Measurements from ENCODE around the gene DNAJC18. TPM values are rescaled to one million over a fixed set of nuclear protein-coding genes. Genes with fewer than 3 reads are reported as not detected.
A peak's percentile ranks its signal among the peaks of the same experiment; 100 is the strongest.

DNAJC18 gene
- total and polyA plus RNA-seq, 12 donors: 4.9 to 16.2 (median 8.8) TPM

- no peak for TF ChIP-seq CTCF (IDR thresholded peaks at IDR 0.05)
- TF ChIP-seq POLR2A (IDR thresholded peaks at IDR 0.05): no peak
- H3K36me3 ChIP-seq (replicated peaks in 1 of 2): no peaks in the 10 kb centered on the region
- H3K9me3 ChIP-seq (replicated peaks in 1 of 3): no peaks in the 10 kb centered on the region
- no peak overlapping the region for H3K4me3 ChIP-seq
- H3K27ac ChIP-seq: no peak overlapping the region
- intact Hi-C loops (cut with DNase I): no loop called here
- WGBS, 4 donors: 92 to 94% (median 93%) methylated on average over 8 to 10 of the region's 10 CpGs
- DNase-seq: no peak
- H3K27me3 ChIP-seq: no peaks in the 10 kb centered on the region
- peaks cover 4 to 14% of the 10 kb centered on the region in 2 donors for H3K4me1 ChIP-seq (replicated peaks in 1 of 2)
Observed at GRCh38 chr5:139401546-139401945, 37.8 kb downstream of the DNAJC18 start.

DNA sequence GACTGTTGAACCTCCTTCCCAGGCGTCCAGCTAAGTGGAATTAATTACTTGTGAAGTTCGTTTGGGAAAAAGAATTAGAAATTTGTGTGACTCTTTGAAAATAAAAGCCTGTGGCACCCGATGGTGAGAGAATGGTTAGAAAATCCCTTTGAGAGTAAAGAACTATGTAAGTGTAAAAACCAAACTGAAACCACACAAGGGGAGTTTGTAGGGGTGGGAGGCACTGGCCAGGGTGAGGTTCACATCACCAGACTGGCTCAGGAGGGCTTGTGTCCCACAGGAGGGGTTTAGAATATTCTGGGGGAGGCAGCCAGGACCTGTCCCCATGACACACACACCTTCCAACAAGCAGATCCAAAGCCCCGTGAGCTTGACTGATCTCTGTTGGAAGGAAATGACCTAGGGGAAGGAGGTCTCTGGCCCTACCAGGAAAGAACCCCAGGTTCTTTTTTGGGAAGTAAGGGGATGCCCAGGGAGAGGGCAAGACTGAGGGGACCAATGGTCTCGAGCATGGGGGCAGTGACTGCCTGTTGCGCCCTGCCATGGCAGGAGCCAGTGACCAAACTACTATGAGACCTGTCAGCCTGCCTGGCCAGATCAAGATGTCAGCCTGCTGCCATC is 39.7 kb downstream of the DNAJC18 start:
- Histone ChIP-seq H3K36me3 (replicated peaks in 1 of 2) (no peaks in the 10 kb centered on the region), H3K27me3 (no peaks in the 10 kb centered on the region), H3K9me3 (replicated peaks in 1 of 3) (no peaks in the 10 kb centered on the region), H3K4me1 (replicated peaks in 1 of 2) (peaks cover 11 to 27% of the 10 kb centered on the region in 2 donors), H3K27ac (no peak overlapping the region), H3K4me3 (no peak overlapping the region)
- intact Hi-C loops (cut with DNase I): no loop called here
- no peak for TF ChIP-seq POLR2A (IDR thresholded peaks at IDR 0.05)
- no peak for TF ChIP-seq CTCF (IDR thresholded peaks at IDR 0.05)
- 83 to 91% (median 87%) methylated on average over 6 of the region's 6 CpGs for WGBS, 4 donors
- DNase-seq: no peak

GRCh38 chr5:139397921-139398320 is 41.4 kb downstream of the DNAJC18 start:
- DNase-seq: no peak
- H3K36me3 ChIP-seq (replicated peaks in 1 of 2): no peaks in the 10 kb centered on the region
- intact Hi-C loops (cut with DNase I): no loop called here
- H3K4me3 ChIP-seq: no peak overlapping the region
- H3K27ac ChIP-seq: no peak overlapping the region
- H3K4me1 ChIP-seq (replicated peaks in 1 of 2): peaks cover 24 to 30% of the 10 kb centered on the region in 2 donors
- 37 to 54% (median 49%) methylated on average over 6 of the region's 6 CpGs for WGBS, 4 donors
- no peak for TF ChIP-seq POLR2A (IDR thresholded peaks at IDR 0.05)
- no peak for TF ChIP-seq CTCF (IDR thresholded peaks at IDR 0.05)
- H3K27me3 ChIP-seq: no peaks in the 10 kb centered on the region
- no peaks in the 10 kb centered on the region for H3K9me3 ChIP-seq (replicated peaks in 1 of 3)

DNA sequence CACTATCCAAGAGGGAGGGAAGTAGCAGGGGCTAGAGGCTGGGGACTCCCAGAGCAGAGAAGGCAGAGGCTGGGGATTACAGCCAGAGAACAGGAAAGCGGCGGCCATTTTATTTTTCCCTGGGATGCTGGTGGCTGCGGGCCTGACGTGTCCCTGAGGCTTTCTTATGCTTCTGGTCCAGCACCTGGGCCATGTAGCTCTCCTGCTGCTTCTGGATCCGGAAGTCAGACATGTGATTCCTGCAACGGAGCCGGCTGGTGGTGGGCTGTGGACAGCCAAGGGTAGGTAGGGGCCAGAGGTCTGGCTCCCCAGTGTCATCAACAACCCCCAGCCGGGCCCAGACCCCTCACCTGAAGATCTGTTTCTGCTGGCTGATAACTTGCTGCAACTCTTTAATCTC is 42.6 kb downstream of the DNAJC18 start:
- DNase-seq: no peak
- intact Hi-C loops (cut with DNase I): no loop called here
- no peaks in the 10 kb centered on the region for H3K27me3 ChIP-seq
- peak overlapping the region in 3 of 5 donors; percentile 35 to 86 (median 85) for H3K27ac ChIP-seq
- H3K9me3 ChIP-seq (replicated peaks in 1 of 3): no peaks in the 10 kb centered on the region
- TF ChIP-seq CTCF (IDR thresholded peaks at IDR 0.05) (no peak), POLR2A (IDR thresholded peaks at IDR 0.05) (no peak)
- H3K36me3 ChIP-seq (replicated peaks in 1 of 2): no peaks in the 10 kb centered on the region
- no peak overlapping the region for H3K4me3 ChIP-seq
- H3K4me1 ChIP-seq (replicated peaks in 1 of 2): peaks cover 30 to 35% of the 10 kb centered on the region in 2 donors
- WGBS, 4 donors: 91 to 96% (median 94%) methylated on average over 8 of the region's 8 CpGs
